ENCODE results near the gene SALL3.

The SALL3 gene

GRCh38 chr18:78970774-78971333 is 8.8 kb upstream of the SALL3 start:
- H3K9me3 ChIP-seq: no peaks in the 10 kb centered on the region
- in situ Hi-C loops (cut with MboI; ENCODE audit: low sequenced_read_pairs): no loop called here
- no peaks in the 10 kb centered on the region for H3K4me1 ChIP-seq
- no peaks in the 10 kb centered on the region for H3K36me3 ChIP-seq (replicated peaks)
- no peak for DNase-seq (ENCODE audit: low spot score in 2 of 2)
- no peak overlapping the region for H3K4me3 ChIP-seq
- no peaks in the 10 kb centered on the region for H3K27me3 ChIP-seq (ENCODE audit: low read depth)

DNA sequence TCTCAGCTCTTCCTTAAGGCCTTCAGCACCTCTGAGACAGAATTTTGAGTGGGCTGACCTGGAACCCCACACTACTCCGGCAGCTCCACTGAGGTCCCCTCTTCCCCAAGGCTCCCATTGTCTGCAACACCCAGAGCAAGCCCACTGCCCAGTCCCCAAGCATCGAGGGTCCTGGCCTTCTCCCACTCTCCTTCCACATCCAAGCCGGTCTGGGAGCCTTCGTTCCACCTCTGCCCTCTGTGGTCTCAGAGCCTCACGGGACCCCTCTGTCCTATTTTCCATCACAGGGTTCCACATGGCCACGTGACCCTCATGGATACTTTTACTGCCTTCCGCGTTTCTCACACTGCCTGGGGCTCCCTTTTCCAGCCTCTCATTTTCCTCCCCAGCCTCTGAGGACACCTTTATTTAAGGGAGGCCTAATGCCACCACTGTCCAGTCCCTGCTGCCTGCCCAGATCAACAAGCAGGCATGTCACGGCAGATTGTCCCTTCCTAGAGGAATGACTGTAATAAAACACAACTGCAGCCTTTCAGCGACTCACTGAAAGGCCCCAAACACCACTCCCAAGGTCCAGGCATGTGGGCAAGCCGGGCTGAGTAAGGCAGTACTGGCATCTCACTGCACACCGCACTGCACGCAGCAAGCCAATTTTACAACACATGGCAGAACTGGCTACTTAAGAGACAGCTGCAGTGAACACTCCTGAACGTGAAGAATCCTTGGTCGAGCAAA is 7.9 kb upstream of the SALL3 start:
- in situ Hi-C loops (cut with MboI; ENCODE audit: low sequenced_read_pairs): no loop called here
- Histone ChIP-seq H3K36me3 (replicated peaks) (no peaks in the 10 kb centered on the region), H3K9me3 (no peaks in the 10 kb centered on the region), H3K4me1 (no peaks in the 10 kb centered on the region), H3K27me3 (ENCODE audit: low read depth) (no peaks in the 10 kb centered on the region), H3K4me3 (no peak overlapping the region)
- DNase-seq (ENCODE audit: low spot score in 2 of 2): no peak

GRCh38 chr18:78972385-78972918 is 7.2 kb upstream of the SALL3 start:
- no peaks in the 10 kb centered on the region for H3K4me1 ChIP-seq
- no peak overlapping the region for H3K4me3 ChIP-seq
- no peaks in the 10 kb centered on the region for H3K27me3 ChIP-seq (ENCODE audit: low read depth)
- in situ Hi-C loops (cut with MboI; ENCODE audit: low sequenced_read_pairs): no loop called here
- H3K9me3 ChIP-seq: no peaks in the 10 kb centered on the region; the same call in 1 of the 2 replicates
- DNase-seq (ENCODE audit: low spot score in 2 of 2): no peak
- H3K36me3 ChIP-seq (replicated peaks): no peaks in the 10 kb centered on the region

GRCh38 chr18:78972930-78973331 is 6.7 kb upstream of the SALL3 start:
- H3K9me3 ChIP-seq: no peaks in the 10 kb centered on the region; the same call in 1 of the 2 replicates
- DNase-seq (ENCODE audit: low spot score in 2 of 2): no peak
- H3K4me1 ChIP-seq: no peaks in the 10 kb centered on the region
- no peak overlapping the region for H3K4me3 ChIP-seq
- in situ Hi-C loops (cut with MboI; ENCODE audit: low sequenced_read_pairs): no loop called here
- H3K27me3 ChIP-seq (ENCODE audit: low read depth): no peaks in the 10 kb centered on the region
- H3K36me3 ChIP-seq (replicated peaks): no peaks in the 10 kb centered on the region

DNA sequence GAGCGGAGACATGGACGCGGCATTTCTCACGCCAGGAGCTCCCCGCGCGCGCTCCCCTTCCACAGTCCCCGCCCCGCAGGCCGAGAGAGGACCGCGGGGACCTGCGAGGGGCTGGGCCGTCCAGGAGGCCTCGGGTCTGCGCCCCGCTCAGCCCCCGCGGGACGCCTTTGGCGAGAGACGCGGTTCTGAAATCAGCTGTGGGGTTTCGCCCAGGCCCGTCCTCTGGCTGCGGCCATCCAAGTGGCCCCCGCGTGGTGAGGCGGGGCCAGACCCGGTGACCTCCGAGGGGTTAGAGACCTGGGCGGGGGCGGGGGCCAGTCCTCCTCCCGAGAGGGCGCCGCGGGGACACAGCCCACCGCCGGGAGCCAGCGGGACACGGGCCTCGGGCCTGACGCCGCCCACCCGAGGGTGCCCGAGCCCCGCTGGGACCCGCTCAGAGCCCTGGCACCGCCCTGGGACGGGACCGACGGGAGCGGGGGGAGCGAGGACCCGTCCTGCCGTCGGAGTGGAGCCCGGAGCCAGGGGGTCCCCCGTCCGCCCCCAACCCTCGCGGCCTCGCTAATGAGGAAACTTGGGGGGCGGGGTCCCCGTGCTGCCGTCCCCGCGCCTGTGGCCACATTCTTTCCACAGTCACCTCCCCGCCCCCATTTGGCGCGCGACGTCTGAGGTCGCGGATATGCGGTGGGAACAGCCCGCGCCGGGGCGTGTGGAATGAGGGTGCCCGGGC is 6.1 kb upstream of the SALL3 start:
- H3K9me3 ChIP-seq: no peaks in the 10 kb centered on the region; the same call in 1 of the 2 replicates
- H3K27me3 ChIP-seq (ENCODE audit: low read depth): no peaks in the 10 kb centered on the region
- in situ Hi-C loops (cut with MboI; ENCODE audit: low sequenced_read_pairs): no loop called here
- H3K36me3 ChIP-seq (replicated peaks): no peaks in the 10 kb centered on the region
- no peak overlapping the region for H3K4me3 ChIP-seq
- H3K4me1 ChIP-seq: no peaks in the 10 kb centered on the region
- DNase-seq (ENCODE audit: low spot score in 2 of 2): no peak

GRCh38 chr18:78974115-78974761 is 5.4 kb upstream of the SALL3 start:
- no peak overlapping the region for H3K4me3 ChIP-seq
- H3K36me3 ChIP-seq (replicated peaks): no peaks in the 10 kb centered on the region
- H3K9me3 ChIP-seq: no peaks in the 10 kb centered on the region; the same call in 1 of the 2 replicates
- in situ Hi-C loops (cut with MboI; ENCODE audit: low sequenced_read_pairs): no loop called here
- H3K4me1 ChIP-seq: no peaks in the 10 kb centered on the region
- H3K27me3 ChIP-seq (ENCODE audit: low read depth): no peaks in the 10 kb centered on the region
- no peak for DNase-seq (ENCODE audit: low spot score in 2 of 2)

DNA sequence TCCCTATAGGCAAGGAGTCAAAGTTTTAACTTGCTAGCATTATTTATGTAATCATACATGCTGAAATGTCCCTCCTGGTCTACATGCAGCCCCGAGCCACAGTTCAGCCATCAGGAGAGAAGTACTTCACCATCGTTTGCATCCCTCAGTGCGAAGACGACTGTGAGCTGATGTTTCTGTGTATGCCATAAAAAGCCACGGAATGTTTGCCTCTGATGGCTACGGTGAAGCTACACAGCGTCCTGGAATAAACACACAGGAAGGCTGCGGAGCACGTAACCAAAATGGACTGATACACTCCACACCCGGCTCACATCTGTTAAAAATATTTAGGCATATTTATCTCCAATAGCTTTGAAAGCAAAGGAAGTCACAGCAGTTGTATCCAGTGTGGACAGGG is 4.3 kb upstream of the SALL3 start:
- H3K27me3 ChIP-seq (ENCODE audit: low read depth): no peaks in the 10 kb centered on the region
- DNase-seq (ENCODE audit: low spot score in 2 of 2): no peak

GRCh38 chr18:78975699-78976335 is 3.8 kb upstream of the SALL3 start:
- H3K36me3 ChIP-seq (replicated peaks): no peaks in the 10 kb centered on the region; the same call in 1 of the 2 replicates
- in situ Hi-C loops (cut with MboI; ENCODE audit: low sequenced_read_pairs): no loop called here
- DNase-seq (ENCODE audit: low spot score in 2 of 2): no peak
- H3K27me3 ChIP-seq (ENCODE audit: low read depth): no peaks in the 10 kb centered on the region
- H3K9me3 ChIP-seq: no peaks in the 10 kb centered on the region; the same call in 1 of the 2 replicates
- no peak overlapping the region for H3K4me3 ChIP-seq
- H3K4me1 ChIP-seq: no peaks in the 10 kb centered on the region

More for the DNA sequence above, 4.3 kb upstream of the SALL3 start:
- Histone ChIP-seq H3K4me3 (no peak overlapping the region), H3K36me3 (replicated peaks) (no peaks in the 10 kb centered on the region; the same call in 1 of the 2 replicates), H3K9me3 (no peaks in the 10 kb centered on the region; the same call in 1 of the 2 replicates), H3K4me1 (no peaks in the 10 kb centered on the region)
- in situ Hi-C loops (cut with MboI; ENCODE audit: low sequenced_read_pairs): no loop called here

DNA sequence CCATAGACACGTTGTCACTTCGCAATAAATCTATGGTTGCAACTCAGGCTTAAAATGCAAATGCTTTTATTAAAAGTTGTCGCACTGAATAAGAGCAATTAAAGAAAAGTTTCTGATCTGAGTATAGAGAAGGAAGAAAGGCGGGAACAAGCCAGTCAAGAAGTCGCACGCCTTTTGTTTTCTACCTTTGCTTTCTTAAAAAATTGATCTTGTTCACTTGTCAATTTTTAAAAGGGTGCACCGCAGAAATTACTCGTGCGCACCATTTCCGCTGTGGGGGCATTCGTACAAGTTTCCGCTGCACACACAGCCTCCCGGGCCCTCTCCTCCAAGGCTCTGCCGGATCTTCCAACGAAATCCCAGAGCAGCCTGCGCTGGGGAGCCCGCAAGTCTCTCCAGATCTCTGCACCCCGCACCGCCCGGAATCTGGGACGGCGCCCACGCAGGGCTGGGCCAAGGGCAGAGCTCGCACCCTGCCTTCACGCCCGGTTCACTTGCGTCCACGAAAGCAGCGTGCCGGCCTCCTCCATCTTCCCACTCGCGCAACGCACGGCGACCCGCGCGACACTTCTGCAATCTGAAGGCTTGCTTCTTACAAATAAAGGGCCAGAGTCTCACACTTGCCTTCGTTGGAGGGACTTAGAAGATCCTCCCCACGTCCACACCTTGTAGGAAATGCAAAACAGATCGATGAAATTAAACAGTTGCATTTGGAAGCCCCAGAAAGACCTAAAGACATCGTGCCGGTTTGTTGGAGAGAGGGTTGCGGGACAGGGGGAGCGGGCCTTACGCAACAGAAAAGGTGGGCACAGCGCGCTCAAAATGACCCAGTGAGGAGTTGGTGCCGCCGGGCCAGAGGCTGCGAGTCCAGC is 2.6 kb upstream of the SALL3 start:
- Histone ChIP-seq H3K27me3 (ENCODE audit: low read depth) (no peaks in the 10 kb centered on the region), H3K36me3 (replicated peaks) (no peaks in the 10 kb centered on the region; the same call in 1 of the 2 replicates), H3K4me3 (no peak overlapping the region), H3K9me3 (no peaks in the 10 kb centered on the region; the same call in 1 of the 2 replicates), H3K4me1 (no peaks in the 10 kb centered on the region)
- no peak for DNase-seq (ENCODE audit: low spot score in 2 of 2)
- in situ Hi-C loops (cut with MboI; ENCODE audit: low sequenced_read_pairs): no loop called here

DNA sequence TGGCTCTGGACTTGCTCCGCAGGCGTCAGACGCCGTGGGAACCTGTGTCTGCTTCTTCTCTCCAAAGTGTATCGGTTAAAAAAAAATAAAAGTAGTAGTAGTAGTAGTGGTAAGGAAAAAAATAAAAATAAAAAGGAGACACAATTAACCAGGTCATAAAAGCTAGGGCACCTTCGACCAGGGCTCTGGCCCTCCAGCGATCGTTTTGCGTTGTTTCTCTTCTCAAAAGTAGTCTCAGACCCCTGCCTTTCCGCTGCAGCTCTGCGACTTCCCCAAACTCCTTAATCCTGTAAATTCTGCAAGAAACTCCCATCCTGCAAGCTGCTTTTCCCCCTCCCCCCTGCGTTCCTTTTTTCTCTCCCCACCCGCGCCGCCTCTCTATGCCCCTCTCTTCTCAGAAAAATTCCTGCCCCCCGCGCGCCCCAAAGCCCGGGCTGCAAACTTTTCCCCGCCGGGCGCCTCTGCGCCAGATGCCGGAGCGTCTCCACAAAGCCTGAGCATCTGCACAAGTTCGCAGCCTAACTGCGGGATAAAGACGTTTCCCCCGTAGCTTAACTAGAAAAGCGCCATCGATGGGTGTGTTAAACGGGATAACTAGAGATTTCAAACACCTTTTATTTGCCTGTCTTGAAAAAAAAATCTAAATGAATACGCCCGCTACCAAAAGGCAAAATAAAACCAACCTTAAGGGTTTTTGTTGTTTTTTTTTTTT is 1.8 kb upstream of the SALL3 start:
- Histone ChIP-seq H3K4me3 (no peak overlapping the region), H3K36me3 (replicated peaks) (no peaks in the 10 kb centered on the region; the same call in 1 of the 2 replicates), H3K9me3 (no peaks in the 10 kb centered on the region; the same call in 1 of the 2 replicates), H3K4me1 (no peaks in the 10 kb centered on the region), H3K27me3 (ENCODE audit: low read depth) (no peaks in the 10 kb centered on the region)
- in situ Hi-C loops (cut with MboI; ENCODE audit: low sequenced_read_pairs): no loop called here
- DNase-seq (ENCODE audit: low spot score in 2 of 2): no peak

- no peak for DNase-seq (ENCODE audit: low spot score in 2 of 2)
- Histone ChIP-seq H3K4me3 (peak overlapping the region; percentile 17), H3K4me1 (peaks cover 5% of the 10 kb centered on the region; the same call in 1 of the 2 replicates), H3K27me3 (ENCODE audit: low read depth) (no peaks in the 10 kb centered on the region), H3K36me3 (replicated peaks) (no peaks in the 10 kb centered on the region; the same call in 1 of the 2 replicates), H3K9me3 (no peaks in the 10 kb centered on the region; the same call in 1 of the 2 replicates)
- in situ Hi-C loops (cut with MboI; ENCODE audit: low sequenced_read_pairs): no loop called here
These were observed 1.1 kb upstream of the SALL3 start for GRCh38 chr18:78978349-78979055.
